ENCODE data around the gene MATCAP1. TPM values are rescaled to one million over a fixed set of nuclear protein-coding genes. Genes with fewer than 3 reads are reported as not detected.

MATCAP1 gene
- total RNA-seq, 1 experiment from 2014 or later: 22.2 TPM

DNA sequence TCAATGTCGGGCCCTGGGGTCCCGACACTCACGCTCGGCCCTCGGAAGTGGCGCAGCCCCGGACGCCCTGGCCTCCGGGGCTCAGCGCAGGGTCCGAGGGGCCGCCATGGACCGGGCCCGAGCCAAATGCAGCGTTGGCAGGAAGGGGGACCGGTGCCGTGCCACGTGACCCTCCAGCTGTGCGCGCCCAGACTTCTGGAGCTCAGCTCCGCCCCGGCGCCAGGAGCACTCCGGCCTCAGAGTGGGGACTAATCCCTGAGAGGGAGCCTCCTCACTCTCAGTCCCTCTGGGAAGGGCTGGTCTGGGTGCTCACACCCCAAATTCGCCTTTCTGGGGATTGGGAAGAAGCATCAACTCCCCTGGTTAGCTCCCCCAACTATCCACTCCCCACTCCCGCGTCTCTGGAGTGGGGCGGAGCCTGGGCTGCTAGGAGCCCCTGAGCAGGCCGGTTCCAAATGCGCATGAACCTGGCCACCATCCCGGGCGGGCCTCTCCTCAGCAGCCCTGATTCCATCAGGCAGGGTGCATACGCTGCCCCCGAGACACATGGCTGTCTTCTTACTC lies 32.8 kb downstream of the MATCAP1 start, which contains the start of gene B3GNT9:
B3GNT9 (minus strand) TSS at position 166 of the 564 bp plus-strand sequence. CDS start 513 bp downstream, outside the sequence.
- peak; percentile 69 to 76 for DNase-seq
- intact Hi-C loops (cut with micrococcal nuclease; ENCODE audit: unreplicated experiment): loop anchor here (2.0 kb wide), 2 partner anchors 42 to 196 kb away; partner anchors contain the start of gene PHAF1

DNA sequence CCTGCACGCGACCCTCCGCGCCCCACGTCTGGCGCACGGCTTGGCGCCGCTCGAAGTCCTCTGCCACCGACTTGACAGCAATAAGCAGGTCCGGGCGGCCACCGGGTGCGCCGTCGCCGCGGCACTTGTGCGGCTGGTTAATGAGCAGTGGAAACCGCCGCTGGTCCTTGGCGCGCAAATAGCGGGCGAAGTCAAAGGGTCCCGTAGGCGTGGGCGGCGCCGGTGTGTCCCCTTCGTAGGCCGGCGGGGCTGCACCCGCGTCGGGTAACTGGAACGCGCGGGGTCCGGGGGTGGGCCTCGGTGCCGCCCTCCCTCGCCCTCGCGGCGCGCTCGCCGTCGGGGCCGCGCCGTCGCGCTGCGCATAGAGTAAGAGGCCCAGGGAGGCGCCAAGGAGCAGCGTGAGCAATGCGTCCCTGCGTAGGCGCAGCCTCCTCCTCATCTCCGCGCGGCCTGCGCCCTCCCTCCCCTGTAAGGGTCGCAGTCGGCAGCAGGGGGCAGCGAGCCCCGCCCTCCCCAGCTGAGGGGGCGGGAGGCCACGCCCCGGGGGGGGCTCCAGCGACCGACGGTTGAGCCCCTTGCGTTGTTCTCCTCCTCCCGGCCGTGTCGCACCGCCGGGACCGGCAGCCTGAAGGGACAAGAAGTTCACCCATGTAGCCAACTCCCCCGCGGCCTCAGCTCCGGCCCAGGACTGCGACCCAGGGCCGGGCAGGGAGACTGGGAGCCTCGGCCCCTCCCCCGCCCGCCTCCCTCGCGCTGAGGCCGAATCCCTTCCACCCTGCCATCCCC lies 33.5 kb downstream of the MATCAP1 start:
- no peak for TF ChIP-seq CTCF (IDR thresholded peaks at IDR 0.05; ENCODE audit: insufficient read depth in 1 of 2, low read depth in 1 of 2, low read length in 1 of 2, severe bottlenecking in 1 of 2, unreplicated experiment in 1 of 2)
- H3K27me3 ChIP-seq (replicated peaks; ENCODE audit: control insufficient read depth, insufficient read depth, low read length): no peaks in the 10 kb centered on the region
- peak; percentile 62 to 69 for DNase-seq
- Mint-ChIP-seq H3K4me3 (ENCODE audit: unreplicated experiment) (peak overlapping the region; percentile 81), H3K27ac (ENCODE audit: unreplicated experiment) (peak overlapping the region; percentile 85), H3K27me3 (ENCODE audit: insufficient read depth, unreplicated experiment) (no peaks in the 10 kb centered on the region), H3K36me3 (ENCODE audit: insufficient read depth, unreplicated experiment) (peaks cover 41% of the 10 kb centered on the region), H3K4me1 (ENCODE audit: low read depth, unreplicated experiment) (no peaks in the 10 kb centered on the region), H3K9me3 (ENCODE audit: unreplicated experiment) (no peaks in the 10 kb centered on the region)
- H3K4me3 ChIP-seq (ENCODE audit: low read depth, low read length): peak overlapping the region; percentile 75
- CTCF ChIA-PET: interaction anchor here (0.5 to 2.6 kb wide), 7 partner anchors 9 to 298 kb away, joined by 3 to 23 read pairs (median 3); partner anchors contain the start of genes CES3, FBXL8 and TRADD
- no TSS peak for BruUV-seq (replicated peaks)
- H3K4me1 ChIP-seq: no peaks in the 10 kb centered on the region; the same call in none of the 2 replicates
- POLR2A ChIA-PET: interaction anchor here (1.6 kb wide), 1 partner anchor 10 kb away, joined by 8 read pairs; the partner anchor contains the start of genes FBXL8 and TRADD
- no peaks in the 10 kb centered on the region for H3K9me3 ChIP-seq
- intact Hi-C loops (cut with micrococcal nuclease; ENCODE audit: unreplicated experiment): loop anchor here (2.0 kb wide), 2 partner anchors 41 to 195 kb away; partner anchors contain the start of gene PHAF1
- peaks cover 2% of the 10 kb centered on the region; the same call in 1 of the 2 replicates for H3K36me3 ChIP-seq (ENCODE audit: control insufficient read depth, insufficient read depth, low read length)

More for the DNA sequence above, 32.8 kb downstream of the MATCAP1 start, which contains the start of gene B3GNT9:
- POLR2A ChIA-PET: interaction anchor here (0.5 to 1.6 kb wide), 2 partner anchors 9 to 105 kb away, joined by 5 to 8 read pairs; partner anchors contain the start of genes FBXL8 and TRADD
- Mint-ChIP-seq H3K9me3 (ENCODE audit: unreplicated experiment) (no peaks in the 10 kb centered on the region), H3K27ac (ENCODE audit: unreplicated experiment) (peak within 1 kb of the TSS; percentile 85), H3K27me3 (ENCODE audit: insufficient read depth, unreplicated experiment) (no peaks in the 10 kb centered on the region), H3K4me3 (ENCODE audit: unreplicated experiment) (peak within 1 kb of the TSS; percentile 81), H3K36me3 (ENCODE audit: insufficient read depth, unreplicated experiment) (peaks cover 36% of the 10 kb centered on the region), H3K4me1 (ENCODE audit: low read depth, unreplicated experiment) (no peaks in the 10 kb centered on the region)
- H3K4me3 ChIP-seq (ENCODE audit: low read depth, low read length): peak within 1 kb of the TSS; percentile 75
- H3K27me3 ChIP-seq (replicated peaks; ENCODE audit: control insufficient read depth, insufficient read depth, low read length): no peaks in the 10 kb centered on the region
- no peaks in the 10 kb centered on the region for H3K9me3 ChIP-seq
- CTCF ChIA-PET: interaction anchor here (0.5 to 2.6 kb wide), 9 partner anchors 9 to 297 kb away, joined by 3 to 23 read pairs (median 3); partner anchors contain the start of genes CES3, FBXL8 and TRADD
- peaks cover 2% of the 10 kb centered on the region; the same call in 1 of the 2 replicates for H3K36me3 ChIP-seq (ENCODE audit: control insufficient read depth, insufficient read depth, low read length)
- no peak for TF ChIP-seq CTCF (IDR thresholded peaks at IDR 0.05; ENCODE audit: insufficient read depth in 1 of 2, low read depth in 1 of 2, low read length in 1 of 2, severe bottlenecking in 1 of 2, unreplicated experiment in 1 of 2)
- H3K4me1 ChIP-seq: peaks cover 4% of the 10 kb centered on the region
- BruUV-seq (replicated peaks): no TSS peak

Data from Caco-2 (cell line).